Neuronal stem cell (in vitro differentiated cells): ENCODE results near the gene RTN4.

Experiments used
- DNase-seq: peaks from one replicate; pipeline ENCODE4 v3.0.0-alpha.2; 2013; ENCODE audit warnings: low spot score
- H2AFZ ChIP-seq: one replicate; pipeline ENCODE4 v1.6.1; 2013; ENCODE audit warnings: mild to moderate bottlenecking, low read length, inconsistent platforms
- H2AK5ac ChIP-seq: 2 replicates; pipeline ENCODE4 v1.6.1; 2013; ENCODE audit warnings: low read depth, mild to moderate bottlenecking, inconsistent platforms, low read length, moderate library complexity, mixed read lengths
- H2BK120ac ChIP-seq: 2 replicates; pipeline ENCODE4 v1.6.1; 2013; ENCODE audit warnings: low read depth, mild to moderate bottlenecking, inconsistent platforms, low read length, moderate library complexity, mixed read lengths
- H2BK12ac ChIP-seq: one replicate; pipeline ENCODE4 v1.6.1; 2013; ENCODE audit warnings: low read length, inconsistent platforms
- H2BK15ac ChIP-seq: 2 replicates; pipeline ENCODE4 v1.6.1; 2013; ENCODE audit warnings: mild to moderate bottlenecking, low read length, inconsistent platforms, mixed read lengths
- H2BK5ac ChIP-seq: one replicate; pipeline ENCODE4 v1.6.1; 2013; ENCODE audit warnings: inconsistent platforms, mild to moderate bottlenecking, low read length, moderate library complexity
- H3K14ac ChIP-seq: one replicate; pipeline ENCODE4 v1.6.1; 2013; ENCODE audit warnings: low read length, inconsistent platforms
- H3K18ac ChIP-seq: 2 replicates; pipeline ENCODE4 v1.6.1; 2013; ENCODE audit warnings: low read length, inconsistent platforms
- H3K23ac ChIP-seq: 2 replicates; pipeline ENCODE4 v1.6.1; 2013; ENCODE audit warnings: low read depth, mild to moderate bottlenecking, mixed read lengths, low read length, inconsistent platforms; ENCODE audit not compliant: poor library complexity
- H3K27ac ChIP-seq: replicated peaks from 3 replicates; pipeline ENCODE4 v1.5.1; 2013; ENCODE audit warnings: low read length, inconsistent platforms
- H3K27me3 ChIP-seq, 3 experiments: 2 replicates each; pipeline ENCODE4 v1.6.1; 2013; ENCODE audit warnings: low read length in 3 of 3, mild to moderate bottlenecking in 2 of 3, inconsistent platforms in 1 of 3, low read depth in 1 of 3, mixed read lengths in 1 of 3, moderate library complexity in 1 of 3; ENCODE audit not compliant: control insufficient read depth in 3 of 3, insufficient read depth in 3 of 3
- H3K36me3 ChIP-seq, 2 donors: replicated peaks in 1 of 2; 2 replicates each; pipeline ENCODE4 v1.6.1; 2013; ENCODE audit warnings: low read length in 2 of 2; ENCODE audit not compliant: control insufficient read depth in 2 of 2, insufficient read depth in 2 of 2
- H3K4ac ChIP-seq: 2 replicates; pipeline ENCODE4 v1.6.1; 2013; ENCODE audit warnings: inconsistent platforms, mild to moderate bottlenecking, low read length, moderate library complexity
- H3K4me1 ChIP-seq, 2 donors: 1 replicate in 1 of 2; 2 replicates in 1 of 2; pipeline ENCODE4 v1.6.1; 2013; ENCODE audit warnings: low read length in 2 of 2, low read depth in 1 of 2; ENCODE audit not compliant: control insufficient read depth in 2 of 2, insufficient read depth in 1 of 2
- H3K4me2 ChIP-seq: one replicate; pipeline ENCODE4 v1.6.1; 2013; ENCODE audit warnings: mild to moderate bottlenecking, low read length, inconsistent platforms; ENCODE audit not compliant: insufficient read depth, poor library complexity, severe bottlenecking
- H3K4me3 ChIP-seq, 2 donors: 2 replicates each; pipeline ENCODE4 v1.5.1; 2013; ENCODE audit warnings: low read length in 2 of 2, mild to moderate bottlenecking in 2 of 2, inconsistent platforms in 1 of 2, moderate library complexity in 1 of 2
- H3K79me1 ChIP-seq: one replicate; pipeline ENCODE4 v1.6.1; 2013; ENCODE audit warnings: low read depth, mild to moderate bottlenecking, inconsistent platforms, low read length, moderate library complexity
- H3K9ac ChIP-seq: one replicate; pipeline ENCODE4 v1.6.1; 2013; ENCODE audit warnings: mild to moderate bottlenecking, low read depth, low read length, inconsistent platforms; ENCODE audit not compliant: poor library complexity
- H3K9me3 ChIP-seq, 2 donors: replicated peaks in 1 of 2; 2 replicates each; pipeline versions ENCODE3 to v1.6.1; 2013; ENCODE audit warnings: low read length in 2 of 2, mild to moderate bottlenecking in 2 of 2, inconsistent platforms in 1 of 2, low read depth in 1 of 2, mixed read lengths in 1 of 2, moderate library complexity in 1 of 2; ENCODE audit not compliant: control insufficient read depth in 2 of 2, insufficient read depth in 1 of 2
- H4K8ac ChIP-seq: one replicate; pipeline ENCODE4 v1.6.1; 2013; ENCODE audit warnings: low read depth, mild to moderate bottlenecking, inconsistent platforms, low read length, moderate library complexity
- H4K91ac ChIP-seq: one replicate; pipeline ENCODE4 v1.6.1; 2013; ENCODE audit warnings: low read length, low read depth, mild to moderate bottlenecking, inconsistent platforms; ENCODE audit not compliant: poor library complexity
- WGBS, 2 donors: extraction: QIAGEN DNeasy Blood & Tissue Kit; methylation state at CpG; one replicate each; pipeline ENCODE4 v1.1.7; 2013; ENCODE audit warnings: missing lambda C conversion rate in 2 of 2, mixed read lengths in 1 of 2; ENCODE audit not compliant: insufficient read length in 2 of 2, insufficient replicate concordance in 1 of 2; ENCODE audit errors: extremely low coverage in 2 of 2; 5-methylcytosine and 5-hydroxymethylcytosine counted together

RTN4 gene

DNA sequence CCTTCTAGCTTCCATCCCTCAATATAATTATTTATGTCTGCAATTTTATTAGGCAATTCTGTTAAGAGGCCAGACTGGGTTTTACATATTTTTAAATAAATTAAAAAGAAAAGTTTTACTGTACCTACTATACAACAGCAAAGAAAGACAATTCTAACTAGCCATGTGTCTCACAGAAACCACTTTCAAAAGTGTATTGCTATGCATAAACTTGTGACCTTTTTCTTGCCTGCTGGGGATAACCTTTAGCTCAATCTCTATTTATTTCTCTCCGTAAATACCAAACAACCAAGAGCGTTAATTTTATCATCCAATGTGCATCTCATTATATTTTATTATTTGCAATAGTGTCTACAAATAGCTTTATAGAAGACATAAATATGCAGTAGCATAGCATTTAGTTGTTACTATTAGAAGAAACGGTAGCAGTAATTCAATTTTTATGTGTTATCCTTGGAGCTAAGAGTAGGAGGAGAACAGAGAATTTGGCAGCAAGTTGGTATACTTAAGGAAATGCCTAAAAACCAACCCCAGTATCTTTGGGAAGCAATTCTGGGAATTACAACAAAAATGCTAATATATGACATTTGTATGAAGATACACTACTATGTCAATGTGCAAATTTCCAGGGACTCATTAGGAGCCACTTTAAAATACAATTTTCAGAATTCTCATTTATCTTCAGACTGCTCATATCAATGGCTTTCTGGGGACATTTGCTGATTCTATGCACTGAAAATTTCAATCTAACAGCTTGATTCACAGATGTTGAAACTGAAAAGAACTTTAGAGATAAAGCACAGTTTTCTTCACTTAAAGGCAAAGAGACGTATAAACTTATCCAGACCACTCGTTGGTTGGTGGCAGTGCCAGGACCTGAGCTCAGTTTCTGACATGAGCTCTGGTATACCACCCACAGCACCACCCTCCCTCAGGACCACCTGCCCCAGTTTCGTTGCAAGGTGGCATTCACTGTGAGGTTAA is 23.0 kb upstream of the RTN4 start:
- Histone ChIP-seq H2BK15ac (no peak overlapping the region), H2BK120ac (no peak overlapping the region), H3K27ac (no peak overlapping the region), H3K14ac (no peak overlapping the region), H3K36me3 (no peaks in the 10 kb centered on the region), H2BK5ac (no peak overlapping the region), H3K27me3 (no peaks in the 10 kb centered on the region), H3K9me3 (peaks cover 0 to 2% of the 10 kb centered on the region in 2 donors), H3K4me2 (no peak overlapping the region), H2AK5ac (no peak overlapping the region), H2BK12ac (no peak overlapping the region), H3K9ac (no peak overlapping the region), H4K8ac (no peak overlapping the region), H3K23ac (no peak overlapping the region), H3K4me3 (no peak overlapping the region), H3K4me1 (no peaks in the 10 kb centered on the region), H3K4ac (no peak overlapping the region), H3K18ac (no peak overlapping the region), H2AFZ (no peak overlapping the region), H3K79me1 (no peaks in the 10 kb centered on the region), H4K91ac (no peak overlapping the region)
- WGBS, 2 donors: no CpG with 5 or more reads among the region's 6 CpGs
- DNase-seq: no peak

DNA sequence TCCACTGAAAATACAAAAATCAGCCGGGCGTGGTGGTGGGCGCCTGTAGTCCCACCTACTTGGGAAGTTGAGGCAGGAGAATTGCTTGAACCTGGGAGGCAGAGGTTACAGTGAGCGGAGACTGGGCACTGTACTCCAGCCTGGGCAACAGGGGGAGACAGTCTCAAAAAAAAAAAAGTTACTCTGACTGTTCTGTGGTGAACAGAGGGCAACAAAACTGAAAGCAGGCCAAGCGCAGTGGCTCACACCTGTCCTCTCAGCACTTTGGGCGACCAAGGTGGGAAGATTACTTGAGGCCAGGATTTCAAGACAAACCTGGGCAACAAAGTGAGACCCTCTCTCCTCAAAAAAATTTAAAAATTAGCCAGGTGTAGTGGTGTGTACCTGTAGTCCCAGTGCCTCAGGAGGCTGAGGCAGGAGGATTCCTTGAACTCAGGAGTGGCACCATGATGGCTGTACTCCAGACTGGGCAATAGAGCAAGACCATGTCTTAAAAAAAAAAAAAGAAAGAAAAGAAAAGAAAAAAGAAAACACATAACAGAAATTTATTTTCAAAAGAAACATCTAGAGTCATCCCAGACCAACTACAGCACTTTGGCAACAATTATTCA is 13.6 kb upstream of the RTN4 start:
- H3K4ac ChIP-seq: no peak overlapping the region
- H2BK120ac ChIP-seq: no peak overlapping the region
- H4K8ac ChIP-seq: no peak overlapping the region
- no peak overlapping the region for H4K91ac ChIP-seq
- H3K14ac ChIP-seq: no peak overlapping the region
- no peaks in the 10 kb centered on the region for H3K79me1 ChIP-seq
- H3K23ac ChIP-seq: no peak overlapping the region
- no peak for DNase-seq
- H2AK5ac ChIP-seq: no peak overlapping the region
- H3K27ac ChIP-seq: no peak overlapping the region
- no CpG with 5 or more reads among the region's 6 CpGs for WGBS, 2 donors
- no peaks in the 10 kb centered on the region for H3K36me3 ChIP-seq
- H3K27me3 ChIP-seq: no peaks in the 10 kb centered on the region
- H2BK15ac ChIP-seq: no peak overlapping the region
- H3K4me2 ChIP-seq: no peak overlapping the region
- H2BK12ac ChIP-seq: no peak overlapping the region
- H3K18ac ChIP-seq: no peak overlapping the region
- H3K4me3 ChIP-seq: no peak overlapping the region
- no peaks in the 10 kb centered on the region for H3K4me1 ChIP-seq
- no peak overlapping the region for H2BK5ac ChIP-seq
- no peak overlapping the region for H3K9ac ChIP-seq
- H3K9me3 ChIP-seq: no peaks in the 10 kb centered on the region
- no peak overlapping the region for H2AFZ ChIP-seq

DNA sequence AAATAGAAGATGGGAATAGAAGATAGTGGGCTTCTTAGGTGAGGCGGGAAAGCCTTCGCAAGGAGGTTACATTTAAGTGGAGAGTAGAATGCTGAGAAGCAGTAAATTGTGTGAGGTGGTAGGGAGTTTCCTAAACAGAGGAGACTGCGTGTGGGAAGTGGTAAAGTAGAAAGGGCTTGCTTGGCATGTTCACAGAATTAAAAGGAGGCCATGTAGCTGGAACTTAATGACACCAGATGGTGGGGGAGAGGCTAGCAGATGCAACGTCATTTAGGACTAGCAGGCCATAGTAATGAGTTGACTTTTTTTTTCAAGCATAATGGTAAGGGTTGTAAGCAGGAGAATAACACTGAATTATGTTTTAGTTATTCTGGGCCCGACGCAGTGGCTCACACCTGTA is 13.0 kb upstream of the RTN4 start:
- Histone ChIP-seq H3K79me1 (no peaks in the 10 kb centered on the region), H3K9ac (no peak overlapping the region), H3K9me3 (no peaks in the 10 kb centered on the region), H2AFZ (no peak overlapping the region), H2AK5ac (no peak overlapping the region), H2BK12ac (no peak overlapping the region), H3K4me3 (no peak overlapping the region), H3K18ac (no peak overlapping the region), H3K14ac (no peak overlapping the region), H3K4ac (no peak overlapping the region), H3K4me2 (no peak overlapping the region), H3K36me3 (no peaks in the 10 kb centered on the region), H3K27ac (no peak overlapping the region), H2BK5ac (no peak overlapping the region), H2BK15ac (no peak overlapping the region), H3K23ac (no peak overlapping the region), H3K4me1 (no peaks in the 10 kb centered on the region), H2BK120ac (no peak overlapping the region), H4K91ac (no peak overlapping the region), H4K8ac (no peak overlapping the region), H3K27me3 (no peaks in the 10 kb centered on the region)
- no peak for DNase-seq
- 100% methylated on average over 1 of the region's 6 CpGs; no CpG with 5 or more reads in 1 of the 2 donors for WGBS, 2 donors

DNA sequence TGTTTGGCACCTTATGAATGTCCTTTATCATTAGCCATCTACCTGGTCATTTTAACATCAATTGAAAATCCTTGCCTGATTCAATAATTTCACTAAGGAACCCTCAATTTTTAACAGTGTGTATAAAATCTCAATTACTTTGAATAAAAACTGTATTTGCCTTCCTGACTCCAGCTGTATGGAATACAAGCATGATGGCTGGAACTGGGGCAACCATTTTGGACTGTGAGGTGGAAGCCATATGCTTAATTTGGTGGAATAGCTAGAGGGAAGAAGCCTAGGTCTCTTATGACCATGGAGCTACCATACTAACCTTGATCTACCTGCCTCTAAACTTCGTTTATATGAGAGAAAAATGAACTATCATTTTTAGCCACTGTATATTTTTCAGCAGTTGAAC is 12.5 kb upstream of the RTN4 start:
- Histone ChIP-seq H2BK120ac (no peak overlapping the region), H2AK5ac (no peak overlapping the region), H2BK15ac (no peak overlapping the region), H3K27me3 (no peaks in the 10 kb centered on the region), H3K4me2 (no peak overlapping the region), H3K9me3 (no peaks in the 10 kb centered on the region), H3K27ac (no peak overlapping the region), H2BK5ac (no peak overlapping the region), H4K8ac (no peak overlapping the region), H3K4ac (no peak overlapping the region), H2BK12ac (no peak overlapping the region), H3K18ac (no peak overlapping the region), H3K79me1 (no peaks in the 10 kb centered on the region), H3K14ac (no peak overlapping the region), H2AFZ (no peak overlapping the region), H3K36me3 (no peaks in the 10 kb centered on the region), H3K23ac (no peak overlapping the region), H3K9ac (no peak overlapping the region), H3K4me3 (no peak overlapping the region), H4K91ac (no peak overlapping the region), H3K4me1 (no peaks in the 10 kb centered on the region)
- no peak for DNase-seq
- no CpG with 5 or more reads among the region's 1 CpG for WGBS, 2 donors
